ENCODE measurements around the gene ASB8. TPM values are rescaled to one million over a fixed set of nuclear protein-coding genes. Genes with fewer than 3 reads are reported as not detected.
"Not testable (repeated sequence)": the region's sequence is repeated elsewhere in the genome, so short reads cannot be mapped to it uniquely, and the experiment has no call there.

Gene ASB8
- total RNA-seq, 1 donor from 2014 or later = 89.0 TPM

GRCh38 chr12:48155786-48156185 lies 1.5 kb downstream of the ASB8 start:
- not testable (repeated sequence) for ATAC-seq, DNase-seq
- intact Hi-C loops (cut with micrococcal nuclease) = loop anchor here (10.0 kb wide), 1 partner anchor 51 kb away; the partner anchor contains the start of gene SENP1

- intact Hi-C loops (cut with micrococcal nuclease) = loop anchor here (10.0 kb wide), 1 partner anchor 46 kb away; the partner anchor contains the start of gene SENP1
Measured at GRCh38 chr12:48151103-48151771, 6.1 kb downstream of the ASB8 start.

DNA sequence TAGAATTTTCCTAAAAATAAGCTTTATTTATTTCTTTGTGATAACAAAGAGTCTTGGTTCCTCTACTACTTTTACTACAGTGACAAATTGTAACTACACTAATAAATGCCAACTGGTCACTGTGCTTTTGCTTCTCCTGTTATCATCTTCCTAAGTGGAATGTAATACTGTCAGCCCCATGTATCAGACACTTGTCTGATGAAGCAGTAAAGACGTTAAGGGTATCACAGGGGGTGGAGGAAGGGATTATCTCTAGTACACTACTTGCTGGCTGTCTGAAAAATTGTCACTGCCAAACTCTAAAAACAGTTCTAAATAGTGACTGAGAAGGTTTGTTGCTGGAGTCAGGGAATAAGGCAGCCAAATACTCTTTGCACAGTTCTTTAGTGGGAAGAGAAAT lies 11.3 kb downstream of the ASB8 start:
- no peak for DNase-seq
- intact Hi-C loops (cut with micrococcal nuclease) = no loop called here
- ATAC-seq = peak; percentile 88

More at GRCh38 chr12:48151103-48151771, 6.1 kb downstream of the ASB8 start:
- DNase-seq (no peak), ATAC-seq (peak; percentile 46)

DNA sequence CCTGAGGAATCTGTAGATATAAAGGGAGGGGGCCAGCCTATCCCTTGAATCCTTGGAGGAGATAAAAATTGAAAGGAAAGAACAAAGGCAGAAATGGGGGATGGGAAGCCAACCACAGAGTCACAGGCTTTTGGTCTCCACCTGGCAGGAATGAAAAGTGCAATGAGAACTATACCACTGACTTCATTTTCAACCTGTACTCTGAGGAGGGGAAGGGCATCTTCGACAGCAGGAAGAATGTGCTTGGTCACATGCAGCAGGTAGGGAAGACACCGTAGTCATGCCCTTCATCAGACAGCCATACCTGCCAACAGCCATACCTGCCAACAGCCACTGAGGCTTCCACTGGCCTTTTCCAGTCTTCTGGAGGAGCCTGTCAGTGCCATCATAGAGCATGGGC lies 13.4 kb downstream of the ASB8 start:
- DNase-seq = no peak
- intact Hi-C loops (cut with micrococcal nuclease) = no loop called here

DNA sequence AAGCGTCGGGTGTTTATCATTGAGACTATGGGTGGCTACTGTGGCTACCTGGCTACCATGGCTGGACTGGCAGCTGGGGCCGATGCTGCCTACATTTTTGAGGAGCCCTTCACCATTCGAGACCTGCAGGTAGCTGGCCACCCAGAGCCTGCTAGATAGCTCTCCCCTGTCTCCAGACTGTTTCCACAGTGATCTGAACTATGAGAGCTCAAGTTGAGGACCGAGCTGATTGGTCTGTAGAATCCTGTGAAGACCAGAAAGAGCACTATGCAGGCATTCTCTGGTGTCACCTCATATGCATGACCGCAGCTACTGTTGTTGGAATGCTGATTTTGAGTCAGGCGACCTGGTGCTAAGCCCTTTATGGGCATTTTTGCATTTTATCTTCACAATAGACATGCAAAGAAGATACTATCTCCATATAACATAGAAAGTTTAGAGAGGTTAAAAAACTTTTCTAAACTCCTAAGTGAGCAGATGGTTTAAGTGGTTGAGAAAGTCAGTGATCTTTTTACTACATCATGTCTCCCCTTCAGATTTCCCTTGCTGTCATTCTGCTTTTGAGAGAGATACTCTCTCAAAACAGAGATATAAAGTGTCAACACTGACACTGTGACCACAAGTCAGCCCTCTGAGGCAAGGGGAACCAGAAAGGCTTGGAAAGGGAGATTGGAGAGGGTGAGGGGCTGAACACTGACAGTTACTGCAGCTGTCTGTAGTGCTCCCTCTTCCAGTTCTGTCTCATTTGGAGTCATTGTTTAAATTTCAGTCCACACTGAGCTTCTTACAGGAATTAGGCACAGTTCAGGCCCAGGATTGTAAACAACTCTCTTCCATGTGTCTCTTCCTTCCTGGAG lies 14.3 kb downstream of the ASB8 start:
- ATAC-seq = no peak
- DNase-seq = no peak
- intact Hi-C loops (cut with micrococcal nuclease) = no loop called here

More for the DNA sequence above, 13.4 kb downstream of the ASB8 start:
- ATAC-seq = no peak

GRCh38 chr12:48135027-48135426 lies 22.3 kb downstream of the ASB8 start:
- DNase-seq (no peak), ATAC-seq (no peak)
- intact Hi-C loops (cut with micrococcal nuclease) = no loop called here

DNA sequence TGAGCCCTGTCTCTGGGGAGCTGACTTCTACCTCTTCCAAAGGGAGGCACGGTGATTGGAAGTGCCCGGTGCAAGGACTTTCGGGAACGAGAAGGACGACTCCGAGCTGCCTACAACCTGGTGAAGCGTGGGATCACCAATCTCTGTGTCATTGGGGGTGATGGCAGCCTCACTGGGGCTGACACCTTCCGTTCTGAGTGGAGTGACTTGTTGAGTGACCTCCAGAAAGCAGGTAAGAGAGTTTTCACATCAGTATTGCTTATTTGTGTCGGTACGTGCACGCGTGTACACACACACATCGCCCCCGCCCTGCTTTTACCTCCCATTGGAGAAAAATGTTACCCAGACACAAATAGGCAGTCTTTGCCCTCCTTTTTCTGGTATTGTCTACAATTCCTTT lies 24.5 kb downstream of the ASB8 start:
- no peak for ATAC-seq
- intact Hi-C loops (cut with micrococcal nuclease) = no loop called here
- no peak for DNase-seq

- ATAC-seq (peak; percentile 78), DNase-seq (no peak)
- intact Hi-C loops (cut with micrococcal nuclease) = no loop called here
Measured at GRCh38 chr12:48131517-48131916, 25.8 kb downstream of the ASB8 start.

DNA sequence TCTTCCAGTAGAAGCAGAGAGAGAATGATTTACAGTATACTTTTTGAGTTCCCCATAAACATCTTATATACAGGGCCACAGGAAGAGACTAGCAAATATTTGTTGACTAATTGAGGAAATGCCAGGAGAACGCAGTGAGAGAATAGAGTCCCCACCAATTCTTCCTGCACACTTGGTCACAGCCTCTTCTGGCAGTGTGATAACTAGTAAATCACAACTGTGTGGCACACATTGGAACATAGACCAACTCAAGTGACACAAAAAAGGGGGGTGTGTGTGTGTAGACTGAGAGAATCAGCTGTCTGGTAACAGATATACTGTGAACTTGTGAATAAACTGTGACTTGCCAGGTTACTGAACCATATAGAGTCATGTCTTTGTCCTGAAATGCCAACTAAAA lies 27.9 kb downstream of the ASB8 start:
- DNase-seq = no peak
- intact Hi-C loops (cut with micrococcal nuclease) = no loop called here
- ATAC-seq = no peak

GRCh38 chr12:48128800-48129199 lies 28.5 kb downstream of the ASB8 start:
- DNase-seq (no peak), ATAC-seq (no peak)
- intact Hi-C loops (cut with micrococcal nuclease) = no loop called here

GRCh38 chr12:48126953-48127630 lies 30.2 kb downstream of the ASB8 start:
- ATAC-seq = no peak
- intact Hi-C loops (cut with micrococcal nuclease) = no loop called here

DNA sequence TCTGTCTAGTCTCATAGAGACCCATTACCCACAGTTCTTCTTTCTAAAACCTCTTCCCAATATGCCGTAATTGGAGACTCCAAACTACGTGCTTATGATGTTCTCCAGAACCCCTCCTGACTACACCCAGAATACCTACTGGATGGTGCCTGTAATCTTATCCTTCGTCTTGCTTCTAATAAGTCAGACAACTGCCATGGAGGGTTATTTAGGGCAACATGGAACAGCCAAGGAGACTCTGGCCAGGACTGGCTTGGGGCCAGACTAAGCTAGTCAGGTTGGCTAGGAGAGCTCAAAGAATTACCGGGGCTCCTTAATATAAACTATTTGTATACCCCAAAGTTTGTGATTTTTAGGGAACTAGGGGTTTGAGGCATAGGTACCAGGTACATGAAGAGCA lies 31.3 kb downstream of the ASB8 start:
- ATAC-seq (peak; percentile 90), DNase-seq (peak; percentile 82)
- intact Hi-C loops (cut with micrococcal nuclease) = no loop called here

More at GRCh38 chr12:48126953-48127630, 30.2 kb downstream of the ASB8 start:
- DNase-seq = no peak

- intact Hi-C loops (cut with micrococcal nuclease); ATAC-seq; DNase-seq: not testable (repeated sequence)
Measured at GRCh38 chr12:48125542-48125941, 31.8 kb downstream of the ASB8 start.

- intact Hi-C loops (cut with micrococcal nuclease) = no loop called here
- DNase-seq (no peak), ATAC-seq (no peak)
Measured at GRCh38 chr12:48123169-48123568, 34.1 kb downstream of the ASB8 start.

DNA sequence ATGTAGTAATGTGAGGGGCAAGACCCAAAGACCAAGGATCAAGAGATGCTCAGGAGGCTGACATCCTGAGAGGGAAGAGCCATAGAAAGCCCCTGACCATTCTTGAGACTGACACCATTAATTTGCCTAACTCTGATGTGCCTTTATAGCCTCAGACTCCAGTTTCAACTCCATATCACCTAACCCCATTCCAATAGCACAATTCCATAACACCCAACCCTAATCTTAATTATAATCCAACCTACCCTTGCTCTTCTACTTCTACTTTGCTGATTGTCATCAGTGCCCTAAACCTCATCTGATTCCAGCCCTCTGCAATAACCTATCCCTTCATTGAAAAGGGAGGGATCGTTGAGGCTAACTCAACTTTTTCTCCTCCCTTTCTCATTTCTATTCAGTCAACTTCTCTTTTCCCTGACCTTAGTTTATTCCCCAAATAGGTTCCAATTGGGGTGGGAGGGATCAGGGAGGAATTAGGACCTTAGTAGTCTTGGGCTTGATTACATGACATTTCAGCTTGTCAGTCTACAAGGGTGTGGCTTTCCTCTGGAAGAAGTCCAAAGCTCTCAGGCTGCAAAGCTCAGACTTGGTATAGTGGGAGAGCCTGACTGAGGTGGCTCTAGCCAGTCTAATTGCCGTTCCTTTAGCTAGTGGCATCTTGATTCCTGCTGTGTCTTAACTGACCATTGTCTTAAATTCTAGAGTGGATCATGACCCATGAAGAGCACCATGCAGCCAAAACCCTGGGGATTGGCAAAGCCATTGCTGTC lies 35.1 kb downstream of the ASB8 start:
- ATAC-seq (peak; percentile 42), DNase-seq (no peak)
- intact Hi-C loops (cut with micrococcal nuclease) = no loop called here

DNA sequence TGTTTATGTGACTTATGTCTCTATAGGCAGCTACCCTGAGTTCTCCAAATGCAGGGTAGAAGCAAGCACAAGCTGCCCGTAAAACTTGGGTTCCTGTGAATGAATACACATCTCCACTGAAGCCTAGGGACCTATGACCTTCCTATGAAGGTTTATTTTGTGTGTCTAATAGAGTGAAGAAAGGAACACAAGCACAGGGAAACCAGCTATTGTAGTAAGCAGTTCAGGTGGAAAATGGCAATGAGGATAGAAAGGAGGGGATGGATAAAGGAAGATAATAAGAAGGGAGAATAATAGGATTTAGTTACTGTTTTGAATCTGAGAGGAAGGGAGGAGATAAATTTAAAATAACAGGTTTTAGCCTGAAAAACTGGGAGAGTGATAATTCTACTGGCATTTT lies 35.8 kb downstream of the ASB8 start:
- DNase-seq = no peak
- no peak for ATAC-seq
- intact Hi-C loops (cut with micrococcal nuclease) = no loop called here

DNA sequence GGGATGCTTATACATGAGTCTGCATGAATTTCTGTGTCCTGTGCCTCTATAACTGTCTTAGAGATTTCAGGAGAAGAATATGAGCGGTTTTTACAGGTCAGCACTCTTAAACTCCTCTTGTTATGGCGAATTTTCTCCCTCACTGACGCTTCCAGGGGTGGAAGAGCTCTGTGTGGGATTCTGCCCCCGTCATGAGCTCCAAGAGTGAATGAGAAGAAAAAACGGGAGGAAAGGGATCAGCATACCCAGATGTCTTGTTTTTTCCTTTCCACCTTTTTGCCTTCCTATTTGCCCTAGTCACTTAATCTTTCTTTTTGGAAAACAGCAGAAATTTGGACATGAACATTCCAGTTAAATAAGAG lies 37.5 kb downstream of the ASB8 start:
- ATAC-seq (peak; percentile 16), DNase-seq (no peak)
- intact Hi-C loops (cut with micrococcal nuclease) = no loop called here

DNA sequence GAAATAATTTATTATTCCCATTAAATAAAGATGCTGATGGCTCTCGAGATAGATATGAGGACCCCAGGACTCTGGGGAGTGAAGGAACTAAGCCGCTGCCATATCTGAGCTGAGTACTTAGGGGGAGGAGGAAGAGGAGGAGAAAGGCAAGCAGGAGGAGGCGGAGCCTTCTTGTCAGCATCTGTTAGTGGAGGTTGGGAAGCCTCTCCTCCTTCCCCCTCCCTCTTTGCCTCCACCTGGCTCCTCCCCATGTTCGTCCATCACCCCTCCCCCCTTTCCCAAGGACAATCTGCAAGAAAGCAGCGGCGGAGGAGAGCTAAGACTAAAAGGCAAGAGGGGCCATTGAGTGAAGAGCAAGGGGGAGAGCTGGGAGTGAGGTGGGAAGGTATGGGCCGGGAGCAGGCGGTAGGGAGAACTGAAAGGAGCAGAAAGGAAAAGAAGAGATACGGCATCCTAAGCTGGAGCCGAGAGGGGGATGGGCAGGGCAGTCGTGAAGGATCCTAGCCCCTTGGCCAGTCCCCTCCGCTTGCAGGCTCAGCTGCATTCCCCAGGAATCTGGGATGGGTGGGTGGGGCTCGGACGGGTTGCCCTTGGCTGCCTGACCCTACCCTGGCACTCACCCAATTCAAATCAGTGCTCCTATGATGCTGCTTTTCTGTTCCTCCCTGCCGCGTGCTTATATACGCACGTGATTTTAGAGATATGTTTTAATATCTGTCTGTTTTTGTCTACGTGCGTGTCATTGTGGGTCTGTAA lies 38.1 kb downstream of the ASB8 start, which contains the start of gene PFKM:
PFKM (plus strand) TSS at position 287 of the 756 bp plus-strand sequence. CDS start 3,411 bp downstream, outside the sequence.
- ATAC-seq = peak; percentile 96
- intact Hi-C loops (cut with micrococcal nuclease) = no loop called here
- DNase-seq = peak; percentile 82

All from left ventricle myocardium superior (tissue), 1 donor.